DND-41 (cell line): ENCODE measurements around the gene KLHL10.

ENCODE experiments used
- ATAC-seq: fragments of 200-7000 bp; cut with Tn5 transposase; 3 replicates; pipeline ENCODE4 v1.9.1; 2021; ENCODE audit warnings: low read depth; ENCODE audit not compliant: insufficient read depth
- DNase-seq: peaks from one replicate; pipeline ENCODE4 v3.0.0-alpha.2; 2020
- H2AFZ ChIP-seq: 2 replicates; pipeline ENCODE4 v1.6.0; 2012; ENCODE audit warnings: low read depth, low read length
- H3K27ac ChIP-seq: 2 replicates; pipeline ENCODE4 v1.5.1; 2012; ENCODE audit warnings: low read length, inconsistent platforms
- H3K27me3 ChIP-seq: fragments of 200-600 bp; sonication (generic); 2 replicates; pipeline ENCODE4 v1.6.0; 2012; ENCODE audit warnings: low read length, mild to moderate bottlenecking, inconsistent platforms; ENCODE audit not compliant: insufficient read depth, poor library complexity
- H3K36me3 ChIP-seq: 2 replicates; pipeline ENCODE4 v1.5.1; 2012; ENCODE audit warnings: low read length, inconsistent platforms; ENCODE audit not compliant: insufficient read depth
- H3K4me1 ChIP-seq: 2 replicates; pipeline ENCODE4 v1.5.1; 2012; ENCODE audit warnings: mild to moderate bottlenecking, low read length; ENCODE audit not compliant: insufficient read depth
- H3K4me2 ChIP-seq: 2 replicates; pipeline ENCODE4 v1.6.0; 2012; ENCODE audit warnings: mild to moderate bottlenecking, moderate library complexity, low read length, inconsistent platforms; ENCODE audit not compliant: insufficient read depth
- H3K4me3 ChIP-seq, 2 experiments: fragments of 200-600 bp in 1 of 2; shearing (Covaris generic) in 1 of 2; 2 replicates each; pipeline ENCODE4 v1.5.1; 2012 to 2016; ENCODE audit warnings: inconsistent platforms in 2 of 2, low read length in 2 of 2, mild to moderate bottlenecking in 2 of 2, low read depth in 1 of 2, moderate library complexity in 1 of 2
- H3K79me2 ChIP-seq: 2 replicates; pipeline ENCODE4 v1.6.0; 2012; ENCODE audit warnings: low read length, inconsistent platforms; ENCODE audit not compliant: insufficient read depth
- H3K9ac ChIP-seq: 2 replicates; pipeline ENCODE4 v1.6.0; 2012; ENCODE audit warnings: low read depth, mild to moderate bottlenecking, inconsistent platforms, low read length, moderate library complexity
- H3K9me3 ChIP-seq: 2 replicates; pipeline ENCODE4 v1.5.1; 2012; ENCODE audit warnings: low read length, moderate library complexity, mild to moderate bottlenecking, inconsistent platforms; ENCODE audit not compliant: insufficient read depth, severe bottlenecking
- H4K20me1 ChIP-seq: 2 replicates; pipeline ENCODE4 v1.6.0; 2012; ENCODE audit warnings: low read length; ENCODE audit not compliant: insufficient read depth
- CTCF ChIP-seq: IDR thresholded peaks from 2 replicates; pipeline ENCODE4 v1.5.1; 2012; ENCODE audit warnings: borderline replicate concordance, low read length, moderate library complexity, mild to moderate bottlenecking; ENCODE audit not compliant: poor library complexity, severe bottlenecking; ENCODE audit errors: extremely low read depth
- EZH2 ChIP-seq: IDR thresholded peaks from 3 replicates; pipeline ENCODE4 v1.6.1; 2012; ENCODE audit warnings: borderline replicate concordance, low read depth, mild to moderate bottlenecking, moderate library complexity, low read length, inconsistent platforms; ENCODE audit not compliant: severe bottlenecking

Gene KLHL10

DNA sequence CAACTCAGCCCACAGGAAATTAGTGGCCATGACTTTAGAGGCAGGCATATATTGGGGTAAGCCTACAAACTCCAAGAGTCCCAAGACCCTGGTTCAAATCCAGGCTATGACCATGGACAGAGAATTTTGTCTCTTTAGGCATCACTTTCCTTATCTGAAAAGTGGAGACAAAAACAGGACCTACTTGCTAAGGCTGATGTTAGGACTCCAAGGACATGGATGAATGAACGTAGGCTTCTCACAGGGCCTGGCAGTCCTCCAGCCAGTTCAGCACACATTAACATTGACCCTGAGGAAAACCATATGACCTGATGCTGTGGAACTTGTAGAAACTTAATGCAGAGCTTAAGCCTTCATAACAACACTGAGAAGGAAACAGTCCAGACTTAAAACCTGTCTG, 23.4 kb upstream of the KLHL10 start:
- Histone ChIP-seq H3K4me1 (peaks cover 18% of the 10 kb centered on the region), H3K4me3 (no peak overlapping the region), H3K4me2 (no peak overlapping the region), H3K9me3 (no peaks in the 10 kb centered on the region), H3K9ac (no peak overlapping the region), H3K27ac (no peak overlapping the region), H3K36me3 (no peaks in the 10 kb centered on the region), H3K79me2 (no peaks in the 10 kb centered on the region), H2AFZ (no peak overlapping the region), H4K20me1 (no peaks in the 10 kb centered on the region), H3K27me3 (peaks cover 21% of the 10 kb centered on the region)
- DNase-seq (no peak), ATAC-seq (no peak)
- TF ChIP-seq EZH2 = no peak
- no peak for TF ChIP-seq CTCF

DNA sequence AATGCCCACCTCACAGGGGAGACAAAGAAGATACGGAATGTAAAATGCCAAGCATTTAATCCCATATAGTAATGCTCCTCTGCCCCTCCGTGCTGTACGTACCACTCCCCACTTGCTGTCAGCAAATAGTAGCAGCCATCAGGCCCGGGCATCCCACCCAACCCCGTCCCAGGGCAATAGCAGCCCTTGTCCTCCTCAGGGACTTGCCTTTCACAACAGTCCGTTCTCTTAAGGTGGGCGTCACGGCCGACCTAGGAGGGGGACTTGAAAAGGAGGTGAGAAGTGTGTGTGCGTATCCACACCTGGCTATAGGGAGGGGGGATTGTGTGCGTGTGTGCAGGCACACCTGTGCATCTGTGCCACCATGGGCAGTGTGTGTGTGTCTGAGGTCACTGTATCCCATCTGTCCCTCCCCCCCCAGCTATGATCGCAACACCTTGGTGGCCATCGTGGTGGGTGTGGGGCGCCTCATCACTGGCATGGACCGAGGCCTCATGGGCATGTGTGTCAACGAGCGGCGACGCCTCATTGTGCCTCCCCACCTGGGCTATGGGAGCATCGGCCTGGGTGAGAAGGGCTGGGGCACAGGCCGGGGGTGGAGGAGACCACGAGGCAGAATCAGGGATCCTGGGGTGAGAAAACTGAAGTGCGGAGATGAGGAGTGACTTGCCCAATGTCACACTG, 20.8 kb upstream of the KLHL10 start:
- Histone ChIP-seq H2AFZ (no peak overlapping the region), H3K36me3 (no peaks in the 10 kb centered on the region), H3K9me3 (no peaks in the 10 kb centered on the region), H3K9ac (no peak overlapping the region), H3K4me1 (peaks cover 6% of the 10 kb centered on the region), H3K4me2 (no peak overlapping the region), H3K27ac (no peak overlapping the region), H4K20me1 (no peaks in the 10 kb centered on the region), H3K27me3 (peaks cover 15% of the 10 kb centered on the region), H3K4me3 (no peak overlapping the region), H3K79me2 (no peaks in the 10 kb centered on the region)
- no peak for TF ChIP-seq CTCF
- no peak for TF ChIP-seq EZH2
- ATAC-seq (no peak), DNase-seq (no peak)

- ATAC-seq (no peak), DNase-seq (no peak)
- H3K4me1 ChIP-seq = no peaks in the 10 kb centered on the region
- no peaks in the 10 kb centered on the region for H3K36me3 ChIP-seq
- no peak overlapping the region for H3K27ac ChIP-seq
- H2AFZ ChIP-seq = no peak overlapping the region
- no peaks in the 10 kb centered on the region for H3K9me3 ChIP-seq
- no peak overlapping the region for H3K4me3 ChIP-seq
- H3K27me3 ChIP-seq = peaks cover 6% of the 10 kb centered on the region
- no peaks in the 10 kb centered on the region for H4K20me1 ChIP-seq
- H3K4me2 ChIP-seq = no peak overlapping the region
- no peak for TF ChIP-seq CTCF
- no peak for TF ChIP-seq EZH2
- H3K9ac ChIP-seq = no peak overlapping the region
- no peaks in the 10 kb centered on the region for H3K79me2 ChIP-seq
These were observed 19.6 kb upstream of the KLHL10 start for GRCh38 chr17:41818024-41818423.
